H9 (cell line): ENCODE measurements around the gene SPHK1. TPM values are rescaled to one million over a fixed set of nuclear protein-coding genes. Genes with fewer than 3 reads are reported as not detected.

Experiments used
- DNase-seq: peaks from one replicate; pipeline ENCODE4 v3.0.0-alpha.2; 2017
- H2AFZ ChIP-seq: one replicate; pipeline ENCODE4 v1.6.1; 2013; ENCODE audit warnings: mild to moderate bottlenecking, low read length, control low read depth, moderate library complexity
- H2AK5ac ChIP-seq: 2 replicates; pipeline ENCODE4 v1.6.1; 2013; ENCODE audit warnings: low read length, control low read depth, mixed read lengths; ENCODE audit not compliant: insufficient read length
- H2BK120ac ChIP-seq: one replicate; pipeline ENCODE4 v1.6.1; 2013; ENCODE audit warnings: low read depth, mild to moderate bottlenecking, low read length, control low read depth, inconsistent platforms; ENCODE audit not compliant: poor library complexity, severe bottlenecking
- H2BK12ac ChIP-seq: 2 replicates; pipeline ENCODE4 v1.6.1; 2013; ENCODE audit warnings: low read length, control low read depth, mixed read lengths, low read depth; ENCODE audit not compliant: insufficient read length
- H2BK15ac ChIP-seq: 2 replicates; pipeline ENCODE4 v1.6.1; 2013; ENCODE audit warnings: low read depth, low read length, control low read depth
- H2BK20ac ChIP-seq: one replicate; pipeline ENCODE4 v1.6.1; 2013; ENCODE audit warnings: low read depth, mild to moderate bottlenecking, low read length, control low read depth, inconsistent platforms; ENCODE audit not compliant: poor library complexity, severe bottlenecking
- H2BK5ac ChIP-seq: 2 replicates; pipeline ENCODE4 v1.6.1; 2013; ENCODE audit warnings: low read length, control low read depth, mixed read lengths; ENCODE audit not compliant: insufficient read length
- H3K14ac ChIP-seq: 2 replicates; pipeline ENCODE4 v1.6.1; 2013; ENCODE audit warnings: low read length, control low read depth; ENCODE audit not compliant: insufficient read depth
- H3K18ac ChIP-seq: 2 replicates; pipeline ENCODE4 v1.6.1; 2013; ENCODE audit warnings: low read depth, mild to moderate bottlenecking, mixed read lengths, low read length, control low read depth; ENCODE audit not compliant: insufficient read length
- H3K23ac ChIP-seq: 2 replicates; pipeline ENCODE4 v1.6.1; 2013; ENCODE audit warnings: low read length, control low read depth, mixed read lengths, low read depth; ENCODE audit not compliant: insufficient read length
- H3K23me2 ChIP-seq: 2 replicates; pipeline ENCODE4 v1.6.1; 2013; ENCODE audit warnings: low read depth, mild to moderate bottlenecking, mixed read lengths, low read length, control low read depth; ENCODE audit not compliant: insufficient read length, poor library complexity, severe bottlenecking
- H3K27ac ChIP-seq: 2 replicates; pipeline ENCODE4 v1.5.1; 2013; ENCODE audit warnings: low read length, control low read depth, mixed read lengths, low read depth; ENCODE audit not compliant: insufficient read length
- H3K27me3 ChIP-seq: 2 replicates; pipeline ENCODE4 v1.6.1; 2013; ENCODE audit warnings: low read length, control low read depth, inconsistent platforms; ENCODE audit not compliant: insufficient read depth
- H3K4ac ChIP-seq: 2 replicates; pipeline ENCODE4 v1.6.1; 2013; ENCODE audit warnings: low read depth, mild to moderate bottlenecking, control low read depth, inconsistent platforms, low read length, moderate library complexity
- H3K4me1 ChIP-seq: 2 replicates; pipeline ENCODE4 v1.6.1; 2013; ENCODE audit warnings: low read length, control low read depth, inconsistent platforms; ENCODE audit not compliant: insufficient read depth
- H3K4me2 ChIP-seq: 2 replicates; pipeline ENCODE4 v1.6.1; 2013; ENCODE audit warnings: low read length, control low read depth, mixed read lengths; ENCODE audit not compliant: insufficient read length, insufficient read depth
- H3K56ac ChIP-seq: 2 replicates; pipeline ENCODE4 v1.6.1; 2013; ENCODE audit warnings: low read depth, mild to moderate bottlenecking, mixed read lengths, low read length, control low read depth; ENCODE audit not compliant: insufficient read length
- H3K79me1 ChIP-seq: 2 replicates; pipeline ENCODE4 v1.6.1; 2013; ENCODE audit warnings: low read depth, mild to moderate bottlenecking, moderate library complexity, low read length, control low read depth, inconsistent platforms; ENCODE audit not compliant: insufficient read depth, poor library complexity, severe bottlenecking
- H3K79me2 ChIP-seq: 2 replicates; pipeline ENCODE4 v1.6.1; 2013; ENCODE audit warnings: low read length, control low read depth, inconsistent platforms; ENCODE audit not compliant: insufficient read depth
- H3K9ac ChIP-seq: 2 replicates; pipeline ENCODE4 v1.6.1; 2013; ENCODE audit warnings: low read length, control low read depth, mixed read lengths; ENCODE audit not compliant: insufficient read length; ENCODE audit errors: extremely low read depth
- H3K9me3 ChIP-seq: one replicate; pipeline ENCODE4 v1.6.1; 2013; ENCODE audit warnings: low read depth, low read length, inconsistent platforms; ENCODE audit not compliant: control insufficient read depth
- H3T11ph ChIP-seq: one replicate; pipeline ENCODE4 v1.6.1; 2013; ENCODE audit warnings: mild to moderate bottlenecking, low read length, control low read depth, inconsistent platforms
- H4K20me1 ChIP-seq: one replicate; pipeline ENCODE4 v1.6.1; 2013; ENCODE audit not compliant: control insufficient read depth, insufficient read length, insufficient read depth
- H4K5ac ChIP-seq: 2 replicates; pipeline ENCODE4 v1.6.1; 2013; ENCODE audit warnings: low read depth, mild to moderate bottlenecking, mixed read lengths, low read length, control low read depth; ENCODE audit not compliant: insufficient read length
- H4K8ac ChIP-seq: replicated peaks from 2 replicates; pipeline ENCODE4 v1.6.1; 2013; ENCODE audit warnings: low read length, control low read depth, mixed read lengths, low read depth; ENCODE audit not compliant: insufficient read length
- H4K91ac ChIP-seq: 2 replicates; pipeline ENCODE4 v1.6.1; 2013; ENCODE audit warnings: low read depth, mild to moderate bottlenecking, moderate library complexity, mixed read lengths, low read length, control low read depth; ENCODE audit not compliant: insufficient read length
- H3K27ac Mint-ChIP-seq, 3 experiments: 2 replicates in 2 of 3; 3 replicates in 1 of 3; pipeline ENCODE4 v1.8.0; 2020 to 2021; ENCODE audit warnings: mixed read lengths in 3 of 3, mild to moderate bottlenecking in 1 of 3, moderate library complexity in 1 of 3
- H3K27me3 Mint-ChIP-seq: 2 replicates; pipeline ENCODE4 v1.8.0; 2021; ENCODE audit warnings: low read depth, mild to moderate bottlenecking, moderate library complexity, mixed read lengths
- H3K36me3 Mint-ChIP-seq, 3 experiments: 2 replicates in 2 of 3; 3 replicates in 1 of 3; pipeline ENCODE4 v1.8.0; 2020 to 2021; ENCODE audit warnings: low read depth in 3 of 3, mixed read lengths in 3 of 3; ENCODE audit not compliant: insufficient read depth in 1 of 3
- H3K4me1 Mint-ChIP-seq, 2 experiments: 2 replicates each; pipeline ENCODE4 v1.8.0; 2020; ENCODE audit warnings: mixed read lengths in 2 of 2
- H3K4me3 Mint-ChIP-seq, 2 experiments: 2 replicates in 1 of 2; 3 replicates in 1 of 2; pipeline ENCODE4 v1.8.0; 2020 to 2021; ENCODE audit warnings: mild to moderate bottlenecking in 2 of 2, mixed read lengths in 2 of 2, moderate library complexity in 1 of 2
- H3K9me3 Mint-ChIP-seq, 2 experiments: 2 replicates in 1 of 2; 3 replicates in 1 of 2; pipeline ENCODE4 v1.8.0; 2020; ENCODE audit warnings: mild to moderate bottlenecking in 2 of 2, mixed read lengths in 2 of 2, moderate library complexity in 1 of 2
- WGBS: extraction: QIAGEN DNeasy Blood & Tissue Kit; methylation state at CpG from one replicate; pipeline ENCODE4 v1.1.7; 2013; ENCODE audit warnings: missing lambda C conversion rate, low lambda C conversion rate, mixed read lengths; ENCODE audit not compliant: insufficient read length; ENCODE audit errors: extremely low coverage; 5-methylcytosine and 5-hydroxymethylcytosine counted together
- total RNA-seq: library from RNA; stranded (reverse); gene quantifications from 2 replicates; pipeline ENCODE4 v1.2.1, GENCODE V29; 2021
- TF ChIP-seq, protein P1 (sequence below): fragments of 200-600 bp; sonication (generic); conservative IDR thresholded peaks from 3 replicates; pipeline ENCODE4 v1.8.0; 2021; ENCODE audit warnings: antibody characterized with exemption, mild to moderate bottlenecking

SPHK1 gene
- total RNA-seq, 1 experiment from 2014 or later, result 1.4 TPM

DNA sequence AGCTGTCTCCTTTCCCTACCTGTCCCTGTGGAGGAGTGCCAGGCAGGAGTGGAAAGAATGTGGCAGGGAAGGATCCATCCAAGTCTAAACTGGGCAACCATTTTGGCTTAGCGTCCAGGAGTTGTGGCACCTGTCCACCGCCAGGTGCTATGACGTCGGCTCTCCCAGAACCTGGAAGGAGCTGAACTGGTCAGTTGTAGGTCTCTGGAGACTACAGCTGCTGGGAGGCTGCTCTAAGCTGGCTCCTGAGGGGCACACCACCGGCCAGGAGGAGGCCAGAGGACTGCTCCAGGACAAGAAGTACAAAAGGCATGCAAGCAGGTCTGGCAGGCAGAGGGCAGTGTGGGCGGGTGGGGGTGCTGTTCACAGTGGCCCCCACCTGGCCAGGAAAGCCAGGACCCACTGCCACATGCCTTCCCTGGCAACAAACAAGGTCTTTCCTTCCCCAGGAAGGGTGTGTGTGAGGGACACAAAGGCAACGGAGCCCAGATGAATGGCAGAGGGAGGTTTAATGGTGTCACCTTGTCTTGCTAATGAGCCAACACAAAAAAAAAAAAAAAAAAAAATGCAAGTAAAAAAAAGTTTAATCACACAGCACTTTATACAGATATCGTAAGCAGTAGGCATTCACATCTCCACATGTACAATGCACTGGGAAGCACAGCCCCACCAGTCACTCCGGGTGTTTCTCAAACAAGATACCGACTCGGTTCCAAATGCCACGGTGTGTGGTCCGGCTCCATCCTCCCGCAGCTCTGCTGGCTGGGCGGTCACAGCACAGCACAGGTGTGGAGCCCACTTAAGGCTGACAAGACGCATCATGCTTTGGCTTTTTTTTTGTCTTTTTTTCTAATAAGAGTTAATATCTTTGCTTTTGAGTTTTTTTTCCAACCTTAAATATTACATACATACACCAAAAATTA, 4.8 kb downstream of the SPHK1 start:
- H3K36me3 Mint-ChIP-seq, result peaks cover 12 to 38% (median 28%) of the 10 kb centered on the region in 3 experiments
- H4K8ac ChIP-seq, result no peak overlapping the region
- H3T11ph ChIP-seq, result no peak overlapping the region
- H2BK5ac ChIP-seq, result no peak overlapping the region
- peak overlapping the region; percentile 70 to 85 (median 85); a peak in 6 of 7 replicates for H3K27ac Mint-ChIP-seq
- no peak overlapping the region for H4K91ac ChIP-seq
- H3K56ac ChIP-seq, result no peak overlapping the region
- H2AFZ ChIP-seq, result no peak overlapping the region
- H3K4me2 ChIP-seq, result no peak overlapping the region
- no peak overlapping the region for H3K27ac ChIP-seq
- no CpG with 5 or more reads among the region's 16 CpGs for WGBS
- peak overlapping the region in 1 of 2 experiments; percentile 35; a peak in 4 of 5 replicates for H3K4me3 Mint-ChIP-seq
- no peak overlapping the region for H2BK120ac ChIP-seq
- no peak overlapping the region for H2AK5ac ChIP-seq
- H3K4me1 ChIP-seq, result peaks cover 6% of the 10 kb centered on the region; the same call in 1 of the 2 replicates
- no peak overlapping the region for H2BK12ac ChIP-seq
- H3K9ac ChIP-seq, result no peak overlapping the region
- H3K27me3 Mint-ChIP-seq, result peaks cover 24% of the 10 kb centered on the region
- no peak overlapping the region for H3K18ac ChIP-seq
- H3K27me3 ChIP-seq, result peaks cover 10% of the 10 kb centered on the region; the same call in 1 of the 2 replicates
- no peak overlapping the region for H2BK20ac ChIP-seq
- TF ChIP-seq, protein P1, sequence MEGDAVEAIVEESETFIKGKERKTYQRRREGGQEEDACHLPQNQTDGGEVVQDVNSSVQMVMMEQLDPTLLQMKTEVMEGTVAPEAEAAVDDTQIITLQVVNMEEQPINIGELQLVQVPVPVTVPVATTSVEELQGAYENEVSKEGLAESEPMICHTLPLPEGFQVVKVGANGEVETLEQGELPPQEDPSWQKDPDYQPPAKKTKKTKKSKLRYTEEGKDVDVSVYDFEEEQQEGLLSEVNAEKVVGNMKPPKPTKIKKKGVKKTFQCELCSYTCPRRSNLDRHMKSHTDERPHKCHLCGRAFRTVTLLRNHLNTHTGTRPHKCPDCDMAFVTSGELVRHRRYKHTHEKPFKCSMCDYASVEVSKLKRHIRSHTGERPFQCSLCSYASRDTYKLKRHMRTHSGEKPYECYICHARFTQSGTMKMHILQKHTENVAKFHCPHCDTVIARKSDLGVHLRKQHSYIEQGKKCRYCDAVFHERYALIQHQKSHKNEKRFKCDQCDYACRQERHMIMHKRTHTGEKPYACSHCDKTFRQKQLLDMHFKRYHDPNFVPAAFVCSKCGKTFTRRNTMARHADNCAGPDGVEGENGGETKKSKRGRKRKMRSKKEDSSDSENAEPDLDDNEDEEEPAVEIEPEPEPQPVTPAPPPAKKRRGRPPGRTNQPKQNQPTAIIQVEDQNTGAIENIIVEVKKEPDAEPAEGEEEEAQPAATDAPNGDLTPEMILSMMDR, result peak; percentile 35; the same call in 2 of the 3 replicates
- H3K23ac ChIP-seq, result no peak overlapping the region
- H3K9me3 Mint-ChIP-seq, result no peaks in the 10 kb centered on the region
- H3K14ac ChIP-seq, result no peak overlapping the region; the same call in 1 of the 2 replicates
- no peak overlapping the region for H2BK15ac ChIP-seq
- no peak overlapping the region for H3K4ac ChIP-seq
- peaks cover 20 to 26% of the 10 kb centered on the region in 2 experiments for H3K4me1 Mint-ChIP-seq
- peaks cover 4% of the 10 kb centered on the region for H3K23me2 ChIP-seq
- H3K9me3 ChIP-seq, result no peaks in the 10 kb centered on the region
- DNase-seq, result peak; percentile 78
- H4K20me1 ChIP-seq, result no peaks in the 10 kb centered on the region
- no peaks in the 10 kb centered on the region for H3K79me2 ChIP-seq
- no peaks in the 10 kb centered on the region for H3K79me1 ChIP-seq
- H4K5ac ChIP-seq, result no peak overlapping the region
